ENCODE measurements around the gene MMP28.

The MMP28 gene

GRCh38 chr17:35780950-35781349 is 14.5 kb downstream of the MMP28 start:
- Histone ChIP-seq H3K4me2 (ENCODE audit: low read length) (no peak overlapping the region), H3K79me2 (no peaks in the 10 kb centered on the region), H3K9me3 (ENCODE audit: control insufficient read depth, low read length) (no peaks in the 10 kb centered on the region), H3K4me3 (ENCODE audit: low read depth, low read length) (no peak overlapping the region), H3K9ac (no peak overlapping the region), H2AFZ (no peak overlapping the region), H3K36me3 (ENCODE audit: control insufficient read depth, insufficient read depth, low read length) (no peaks in the 10 kb centered on the region), H3K4me1 (no peaks in the 10 kb centered on the region), H3K27me3 (ENCODE audit: control insufficient read depth, insufficient read depth, low read length) (no peaks in the 10 kb centered on the region), H3K27ac (no peak overlapping the region)
- TF ChIP-seq CTCF (IDR thresholded peaks at IDR 0.05), result no peak

- Histone ChIP-seq H3K36me3 (ENCODE audit: control insufficient read depth, insufficient read depth, low read length) (no peaks in the 10 kb centered on the region), H3K4me3 (ENCODE audit: low read depth, low read length) (no peak overlapping the region), H3K9ac (no peak overlapping the region), H2AFZ (no peak overlapping the region), H3K79me2 (no peaks in the 10 kb centered on the region), H3K9me3 (ENCODE audit: control insufficient read depth, low read length) (no peaks in the 10 kb centered on the region), H3K4me2 (ENCODE audit: low read length) (no peak overlapping the region), H3K27ac (no peak overlapping the region), H3K4me1 (no peaks in the 10 kb centered on the region), H3K27me3 (ENCODE audit: control insufficient read depth, insufficient read depth, low read length) (no peaks in the 10 kb centered on the region)
- no peak for TF ChIP-seq CTCF (IDR thresholded peaks at IDR 0.05)
Observed at GRCh38 chr17:35778641-35779196, 16.7 kb downstream of the MMP28 start.

- no peaks in the 10 kb centered on the region for H3K27me3 ChIP-seq (ENCODE audit: control insufficient read depth, insufficient read depth, low read length)
- H3K36me3 ChIP-seq (ENCODE audit: control insufficient read depth, insufficient read depth, low read length), result no peaks in the 10 kb centered on the region
- H3K4me2 ChIP-seq (ENCODE audit: low read length), result no peak overlapping the region
- H3K27ac ChIP-seq, result no peak overlapping the region
- H3K79me2 ChIP-seq, result no peaks in the 10 kb centered on the region
- H3K4me3 ChIP-seq (ENCODE audit: low read depth, low read length), result no peak overlapping the region
- H2AFZ ChIP-seq, result no peak overlapping the region
- no peaks in the 10 kb centered on the region for H3K9me3 ChIP-seq (ENCODE audit: control insufficient read depth, low read length)
- no peaks in the 10 kb centered on the region for H3K4me1 ChIP-seq
- H3K9ac ChIP-seq, result no peak overlapping the region
- TF ChIP-seq CTCF (IDR thresholded peaks at IDR 0.05), result no peak
Observed at GRCh38 chr17:35775583-35775982, 19.9 kb downstream of the MMP28 start.

GRCh38 chr17:35775039-35775438 is 20.4 kb downstream of the MMP28 start:
- Histone ChIP-seq H3K4me2 (ENCODE audit: low read length) (no peak overlapping the region), H3K9me3 (ENCODE audit: control insufficient read depth, low read length) (no peaks in the 10 kb centered on the region), H3K36me3 (ENCODE audit: control insufficient read depth, insufficient read depth, low read length) (no peaks in the 10 kb centered on the region), H3K79me2 (no peaks in the 10 kb centered on the region), H3K27me3 (ENCODE audit: control insufficient read depth, insufficient read depth, low read length) (no peaks in the 10 kb centered on the region), H3K4me3 (ENCODE audit: low read depth, low read length) (no peak overlapping the region), H3K9ac (no peak overlapping the region), H2AFZ (no peak overlapping the region), H3K4me1 (no peaks in the 10 kb centered on the region), H3K27ac (no peak overlapping the region)
- TF ChIP-seq CTCF (IDR thresholded peaks at IDR 0.05), result no peak

GRCh38 chr17:35774499-35774898 is 20.9 kb downstream of the MMP28 start:
- H3K27me3 ChIP-seq (ENCODE audit: control insufficient read depth, insufficient read depth, low read length), result no peaks in the 10 kb centered on the region
- no peaks in the 10 kb centered on the region for H3K79me2 ChIP-seq
- H2AFZ ChIP-seq, result peak overlapping the region; percentile 44
- H3K36me3 ChIP-seq (ENCODE audit: control insufficient read depth, insufficient read depth, low read length), result no peaks in the 10 kb centered on the region
- no peak for TF ChIP-seq CTCF (IDR thresholded peaks at IDR 0.05)
- H3K4me1 ChIP-seq, result no peaks in the 10 kb centered on the region
- no peak overlapping the region for H3K27ac ChIP-seq
- no peak overlapping the region for H3K4me2 ChIP-seq (ENCODE audit: low read length)
- no peak overlapping the region for H3K9ac ChIP-seq
- no peaks in the 10 kb centered on the region for H3K9me3 ChIP-seq (ENCODE audit: control insufficient read depth, low read length)
- H3K4me3 ChIP-seq (ENCODE audit: low read depth, low read length), result no peak overlapping the region

Data from parathyroid adenoma (tissue), 2 donors.